HCEC 1CT (cell line): ENCODE data around the gene AIRE.
"Not testable (repeated sequence)": the region's sequence is repeated elsewhere in the genome, so short reads cannot be mapped to it uniquely, and the experiment has no call there.

Source experiments
- DNase-seq: peaks from one replicate; pipeline ENCODE4 v3.0.0-alpha.2; 2017

Gene AIRE

GRCh38 chr21:44285138-44285992 lies at the start of gene AIRE:
Gene AIRE, plus strand, starts transcription at chr21:44285876. Its CDS starts 131 bp downstream, at chr21:44286007.
- DNase-seq = peak; percentile 2

GRCh38 chr21:44240353-44240752 lies 45.3 kb upstream of the AIRE start:
- DNase-seq = not testable (repeated sequence)

- DNase-seq = not testable (repeated sequence)
Observed at GRCh38 chr21:44240842-44241241, 44.8 kb upstream of the AIRE start, which contains the start of gene ICOSLG. Gene ICOSLG, minus strand, starts transcription at chr21:44240943. Its CDS starts 126 bp downstream, at chr21:44240817.

- not testable (repeated sequence) for DNase-seq
Observed at GRCh38 chr21:44241281-44241680, 44.4 kb upstream of the AIRE start.

GRCh38 chr21:44243980-44244379 lies 41.7 kb upstream of the AIRE start:
- DNase-seq = not testable (repeated sequence)

- DNase-seq = not testable (repeated sequence)
Observed at GRCh38 chr21:44247904-44248303, 37.8 kb upstream of the AIRE start.

GRCh38 chr21:44249204-44250037 lies 36.3 kb upstream of the AIRE start:
- DNase-seq = not testable (repeated sequence)

- DNase-seq = no peak
Observed at GRCh38 chr21:44253832-44254710, 31.6 kb upstream of the AIRE start.

- DNase-seq = no peak
Observed at GRCh38 chr21:44255511-44255981, 30.1 kb upstream of the AIRE start.

GRCh38 chr21:44258056-44258725 lies 27.5 kb upstream of the AIRE start:
- DNase-seq = no peak

GRCh38 chr21:44259082-44259705 lies 26.5 kb upstream of the AIRE start:
- no peak for DNase-seq

GRCh38 chr21:44260066-44260465 lies 25.6 kb upstream of the AIRE start:
- DNase-seq = no peak

- no peak for DNase-seq
Observed at GRCh38 chr21:44260791-44261631, 24.7 kb upstream of the AIRE start.

GRCh38 chr21:44261675-44262295 lies 23.9 kb upstream of the AIRE start, which contains the start of gene DNMT3L:
Gene DNMT3L, minus strand, starts transcription at chr21:44261897. Its CDS starts 638 bp downstream, at chr21:44261259.
- DNase-seq = no peak

- no peak for DNase-seq
Observed at GRCh38 chr21:44262338-44263056, 23.2 kb upstream of the AIRE start.

- DNase-seq = no peak
Observed at GRCh38 chr21:44263221-44263760, 22.4 kb upstream of the AIRE start.

GRCh38 chr21:44263768-44264167 lies 21.9 kb upstream of the AIRE start:
- no peak for DNase-seq

GRCh38 chr21:44265734-44266270 lies 19.9 kb upstream of the AIRE start:
- DNase-seq = no peak
